GM19372 (cell line): ENCODE data around the gene SUGCT.

Experiments used
- ATAC-seq: cut with Tn5 transposase; IDR thresholded peaks from one replicate; pipeline ENCODE4 v1.9.1; 2021; ENCODE audit warnings: mild to moderate bottlenecking, low read depth, moderate library complexity; ENCODE audit not compliant: unreplicated experiment

The SUGCT gene

DNA sequence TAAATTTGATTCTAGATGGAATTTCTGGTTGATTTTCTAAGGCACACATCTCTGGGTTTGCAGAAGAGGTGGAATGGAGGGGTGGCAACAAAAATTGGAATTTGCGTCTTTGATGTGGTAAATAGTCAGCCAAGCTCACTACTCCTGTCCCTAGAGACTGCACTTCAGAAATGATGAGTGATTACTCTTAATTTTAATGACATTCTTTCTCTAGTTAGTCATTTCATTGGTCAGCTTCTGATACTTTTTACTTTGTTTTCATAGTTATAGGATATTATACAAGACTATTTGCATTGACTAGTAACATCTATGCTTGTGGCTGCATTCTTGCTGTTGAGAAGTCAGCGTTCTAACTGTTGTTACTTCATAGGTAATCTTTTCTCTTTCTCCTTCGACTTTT, 658.3 kb downstream of the SUGCT start:
- ATAC-seq, result no peak

DNA sequence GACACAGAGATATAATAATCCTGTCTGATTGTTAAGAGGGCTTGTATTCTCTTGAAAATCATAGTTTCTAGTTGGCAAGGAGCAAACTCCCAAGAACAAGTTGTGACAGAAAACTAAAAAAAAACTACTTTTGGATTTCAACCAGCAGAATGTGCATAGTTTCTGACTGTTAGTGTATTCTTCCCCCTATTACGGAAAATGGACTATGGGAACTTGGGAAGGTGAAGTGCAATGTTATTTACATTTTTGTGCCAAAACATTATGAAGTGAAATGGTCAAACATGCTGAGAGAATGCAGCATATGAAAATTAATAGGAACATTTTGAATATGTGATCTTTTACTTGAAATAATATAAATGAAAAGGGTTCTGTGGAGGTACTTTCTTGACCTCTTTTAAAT, 660.8 kb downstream of the SUGCT start:
- ATAC-seq, result no peak

DNA sequence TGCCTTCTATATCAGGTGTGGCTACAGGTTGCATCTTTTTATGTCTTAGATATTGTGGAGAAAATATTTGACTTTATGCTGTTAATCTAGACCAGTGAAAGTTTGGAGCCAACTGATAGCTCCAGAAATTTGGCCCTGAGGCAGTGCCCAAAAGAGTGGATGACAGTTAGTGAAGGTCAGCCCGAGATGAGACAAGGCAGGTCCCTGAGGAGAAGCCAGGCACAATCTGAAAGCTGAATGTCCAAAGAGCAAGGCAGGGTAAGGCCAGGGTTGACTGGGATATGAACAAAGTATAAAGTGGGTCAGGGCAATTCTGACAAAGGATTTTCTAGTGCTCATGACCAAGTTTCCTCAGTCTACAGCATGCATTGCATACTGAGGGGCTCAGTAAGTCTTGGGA, 661.9 kb downstream of the SUGCT start:
- no peak for ATAC-seq

DNA sequence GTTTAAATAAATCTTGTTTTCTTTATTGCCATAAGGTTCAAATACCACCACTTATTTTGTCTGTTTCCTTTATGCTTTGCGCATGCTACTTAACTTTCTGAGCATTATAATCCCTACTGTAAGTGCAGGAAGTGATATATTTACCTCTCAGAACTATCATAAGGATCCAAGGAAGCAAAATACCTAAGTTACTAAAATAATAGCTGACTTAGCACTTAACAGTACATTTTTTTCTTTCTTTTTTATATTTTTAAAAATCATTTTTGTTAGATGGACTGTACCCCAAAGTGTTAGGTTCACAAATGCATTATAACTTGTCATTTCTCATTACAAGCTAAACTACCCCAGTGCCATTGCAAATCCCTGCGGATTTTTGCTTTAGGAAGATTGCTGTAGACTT, 663.8 kb downstream of the SUGCT start:
- no peak for ATAC-seq

DNA sequence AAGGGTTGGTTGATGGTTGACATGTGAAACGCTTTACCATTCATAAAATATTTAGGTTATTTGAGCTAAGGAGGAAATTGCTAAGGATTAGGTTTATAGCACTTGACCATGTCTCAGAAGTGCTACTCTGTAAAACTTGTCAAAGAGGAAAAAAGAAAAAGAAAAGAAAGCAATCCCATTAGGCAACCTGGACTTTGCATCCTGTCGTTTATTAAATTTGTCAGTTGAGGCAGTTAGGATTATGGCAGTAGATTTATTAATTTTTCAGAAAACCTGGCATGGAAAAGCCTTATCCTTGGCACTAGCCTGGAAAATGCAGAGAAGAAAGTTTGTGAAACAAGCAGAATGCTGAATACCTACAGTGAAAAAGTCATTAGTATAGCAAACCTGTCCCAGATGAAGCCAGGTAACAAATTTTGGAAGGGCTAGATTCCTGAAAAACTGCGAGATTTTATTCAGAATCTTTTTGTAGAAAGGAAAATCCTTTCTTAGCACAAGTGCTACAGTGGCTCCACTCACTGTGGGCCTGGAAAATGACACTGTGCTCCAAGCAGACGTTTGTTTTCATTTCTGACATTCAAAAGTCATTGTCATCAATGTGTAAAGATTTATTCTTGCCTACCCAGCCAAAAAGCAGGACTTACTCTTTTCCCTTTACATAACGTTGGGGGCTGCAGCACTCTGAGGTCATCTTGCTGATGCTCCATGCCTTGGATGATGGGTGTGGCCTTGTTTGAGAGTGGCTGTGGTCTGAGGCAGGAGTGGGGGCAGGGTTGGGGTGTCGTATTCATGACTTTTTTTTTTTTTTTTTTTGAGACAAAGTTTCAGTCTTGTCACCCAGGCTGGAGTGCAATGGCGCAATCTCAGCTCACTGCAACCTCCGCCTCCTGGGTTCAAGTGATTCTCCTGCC, 664.9 kb downstream of the SUGCT start:
- no peak for ATAC-seq

DNA sequence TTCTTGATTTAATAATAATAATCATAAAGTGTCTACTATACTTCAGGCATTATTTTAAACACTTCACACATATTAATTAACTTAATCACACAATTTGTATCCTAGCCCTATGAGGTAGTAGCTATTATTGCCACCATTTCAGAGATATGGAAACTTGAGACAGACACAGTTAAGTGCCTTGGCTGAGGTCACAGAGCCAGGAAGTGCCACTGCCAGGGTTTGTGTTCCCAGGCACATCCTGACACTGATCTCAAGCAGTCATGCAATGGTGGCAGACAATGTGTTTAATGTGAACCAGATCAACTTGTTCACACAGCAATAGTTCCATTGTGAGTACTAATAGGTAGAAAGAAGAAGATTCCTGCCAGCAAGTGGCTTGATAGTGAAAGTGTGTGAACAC, 666.0 kb downstream of the SUGCT start:
- no peak for ATAC-seq

DNA sequence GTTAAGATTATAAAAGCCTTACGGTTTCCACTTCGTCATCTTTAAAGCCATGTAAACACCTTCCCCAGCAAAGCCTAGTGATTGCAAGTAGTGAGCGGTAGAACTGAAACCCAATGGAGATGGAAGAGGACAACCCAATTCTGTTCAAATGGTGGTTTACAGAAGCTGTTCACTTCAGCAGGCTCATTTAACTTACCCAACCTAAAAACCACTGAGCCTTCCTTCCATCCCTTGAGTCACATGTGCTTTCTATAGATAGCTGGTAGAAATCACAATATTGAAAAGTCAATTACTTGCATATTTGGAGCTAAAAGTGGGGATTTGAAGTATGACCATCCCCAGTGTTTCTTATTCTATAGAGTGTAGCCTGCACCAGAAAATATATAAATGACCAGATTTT, 667.7 kb downstream of the SUGCT start:
- ATAC-seq, result no peak

DNA sequence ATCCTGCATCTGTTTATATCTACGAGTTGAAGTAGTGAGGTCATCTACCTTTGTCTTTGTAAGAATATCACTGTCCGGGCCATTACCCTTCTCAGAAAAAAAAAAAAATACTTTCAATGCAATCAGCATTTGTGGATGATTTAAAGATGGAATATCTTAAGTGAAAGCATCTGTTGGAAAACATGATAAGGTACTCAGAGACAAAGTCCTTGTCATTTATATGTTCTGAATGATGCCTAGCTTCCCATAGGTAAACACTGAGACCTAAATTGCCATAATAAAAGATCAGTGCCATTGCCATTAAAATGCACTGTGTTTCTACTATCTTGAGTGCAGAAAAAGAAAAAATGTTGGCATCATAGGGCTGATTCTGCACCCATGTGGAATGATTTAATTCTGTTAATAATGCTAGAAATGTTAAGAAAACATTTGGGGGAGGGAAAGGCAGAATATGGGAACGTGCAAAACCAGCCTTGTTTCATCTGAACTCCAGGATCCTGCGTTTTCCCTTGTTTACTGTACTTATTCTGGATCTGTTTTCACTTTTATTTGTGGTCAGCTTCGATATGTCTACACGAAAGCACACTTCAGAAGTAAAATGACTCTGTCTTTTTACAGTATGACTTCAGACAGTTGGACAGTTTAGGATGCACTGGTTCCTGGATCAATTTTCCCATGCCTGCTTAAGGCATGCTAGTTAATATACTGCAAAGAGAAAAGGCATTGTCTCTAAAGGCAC, 669.8 kb downstream of the SUGCT start:
- no peak for ATAC-seq

DNA sequence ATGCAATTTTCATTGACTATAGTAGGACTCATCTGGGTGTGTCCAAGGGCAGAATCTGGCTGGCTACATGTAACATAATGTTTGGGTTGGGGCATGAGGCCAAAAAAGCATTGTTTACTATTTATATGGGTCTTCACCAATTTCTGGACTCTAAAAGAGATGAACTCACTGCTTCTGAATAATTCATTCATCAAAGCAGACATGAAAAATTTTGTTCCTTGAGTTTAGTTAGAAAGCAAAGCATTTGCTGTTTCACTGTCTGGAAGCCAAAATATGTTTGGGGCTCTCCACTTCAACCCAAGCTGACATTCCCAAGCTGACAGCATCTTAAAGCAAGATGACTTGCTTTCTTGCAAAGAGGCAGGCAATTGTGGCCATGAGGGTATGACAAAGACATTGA, 670.6 kb downstream of the SUGCT start:
- no peak for ATAC-seq

DNA sequence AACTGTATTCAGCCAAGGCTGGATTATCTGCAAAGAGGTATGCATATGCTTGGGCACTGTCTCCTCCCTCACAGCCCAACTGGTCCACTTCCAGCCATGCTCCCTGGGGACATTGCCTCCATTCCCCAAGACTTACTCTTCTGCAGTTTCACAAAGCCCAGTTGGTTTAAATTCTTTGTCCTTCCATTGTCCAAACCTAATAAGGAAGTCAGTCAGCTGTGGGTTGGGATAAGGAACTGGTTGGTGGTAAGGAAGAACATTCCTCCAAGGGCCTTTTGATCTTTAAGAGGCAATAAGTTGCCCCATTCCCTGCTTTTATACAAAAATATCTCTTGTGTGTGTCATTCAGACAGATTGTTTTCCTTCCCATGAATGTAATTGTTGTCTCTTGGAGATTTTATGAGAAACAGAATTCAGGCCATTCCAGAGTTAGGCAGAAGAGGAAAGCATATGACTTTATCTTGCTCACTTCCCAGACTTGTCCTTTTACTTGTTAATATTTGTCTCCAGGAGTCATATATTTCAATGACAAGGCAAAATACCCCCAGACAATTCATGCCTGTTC, 673.7 kb downstream of the SUGCT start:
- ATAC-seq, result no peak

DNA sequence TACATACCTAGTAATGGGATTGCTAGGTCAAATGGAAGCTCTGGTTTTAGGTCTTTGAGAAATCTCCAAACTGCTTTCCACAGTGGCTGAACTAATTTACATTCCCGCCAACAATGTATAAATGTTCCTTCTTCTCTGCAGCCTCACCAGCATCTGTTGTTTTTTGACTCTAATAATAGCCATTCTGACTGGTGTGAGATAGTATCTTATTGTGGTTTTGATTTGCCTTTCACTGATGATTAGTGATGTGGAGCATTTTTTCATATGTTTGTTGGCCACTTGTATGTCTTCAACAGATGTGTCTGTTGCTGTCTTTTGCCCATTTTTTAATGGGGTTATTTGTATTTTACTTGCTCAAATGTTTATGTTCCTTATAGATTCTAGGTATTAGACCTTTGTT, 675.5 kb downstream of the SUGCT start:
- no peak for ATAC-seq

DNA sequence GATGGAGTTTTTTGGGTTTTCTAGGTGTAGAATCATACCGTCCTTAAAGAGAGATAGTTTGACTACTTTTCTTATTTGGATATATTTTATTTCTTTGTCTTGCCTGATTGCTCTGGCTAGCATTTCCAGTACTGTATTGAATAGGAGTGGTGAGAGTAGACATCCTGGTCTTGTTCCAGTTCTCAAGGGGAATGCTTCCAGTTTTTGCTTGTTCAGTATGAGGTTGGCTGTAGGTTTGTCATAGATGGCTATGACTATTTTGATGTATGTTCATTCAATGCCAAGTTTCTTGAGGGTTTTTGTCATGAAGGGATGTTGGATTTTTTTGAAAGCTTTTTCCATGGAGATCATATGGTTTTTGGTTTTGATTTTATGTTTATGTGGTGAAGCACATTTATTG, 676.9 kb downstream of the SUGCT start:
- ATAC-seq, result no peak

DNA sequence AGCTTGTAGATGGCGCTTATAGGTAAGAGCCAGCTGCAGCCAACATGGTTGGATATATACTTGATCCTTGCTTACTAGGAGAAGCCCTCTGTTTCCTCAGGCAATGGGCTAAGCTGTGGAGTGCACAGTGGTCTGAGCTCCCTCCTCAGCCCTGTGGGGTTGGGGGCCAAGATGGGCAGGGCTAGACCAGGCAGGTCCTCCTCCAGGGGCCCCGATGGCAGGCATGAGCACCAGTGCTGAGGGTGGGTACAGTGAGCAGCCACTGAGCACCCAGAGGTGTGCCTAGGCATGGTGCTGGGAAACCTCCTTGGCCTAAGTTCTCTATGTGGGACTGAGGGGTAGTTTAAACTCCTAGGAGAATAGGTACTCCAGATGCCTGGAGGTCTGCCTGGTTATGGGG, 680.2 kb downstream of the SUGCT start:
- ATAC-seq, result no peak

DNA sequence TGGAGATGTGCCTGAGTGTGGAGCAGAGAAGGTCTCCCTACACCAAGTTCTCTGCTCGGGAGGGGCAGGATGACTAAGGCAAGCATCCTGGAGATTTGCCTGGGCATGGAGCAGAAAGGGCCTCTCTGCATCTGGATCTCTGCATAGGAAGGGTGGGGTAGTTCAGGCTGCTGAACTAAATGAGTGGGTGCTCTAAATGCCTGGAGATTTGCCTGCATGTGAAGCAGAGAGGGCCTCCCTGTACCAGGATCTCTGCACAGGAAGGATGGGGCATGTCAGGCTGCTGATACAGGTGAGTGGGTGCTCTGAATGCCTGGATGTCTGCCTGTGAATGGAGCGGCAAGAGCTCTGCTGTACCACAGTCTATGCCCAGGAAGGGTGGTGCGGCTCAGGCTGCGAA, 680.7 kb downstream of the SUGCT start:
- ATAC-seq, result no peak

DNA sequence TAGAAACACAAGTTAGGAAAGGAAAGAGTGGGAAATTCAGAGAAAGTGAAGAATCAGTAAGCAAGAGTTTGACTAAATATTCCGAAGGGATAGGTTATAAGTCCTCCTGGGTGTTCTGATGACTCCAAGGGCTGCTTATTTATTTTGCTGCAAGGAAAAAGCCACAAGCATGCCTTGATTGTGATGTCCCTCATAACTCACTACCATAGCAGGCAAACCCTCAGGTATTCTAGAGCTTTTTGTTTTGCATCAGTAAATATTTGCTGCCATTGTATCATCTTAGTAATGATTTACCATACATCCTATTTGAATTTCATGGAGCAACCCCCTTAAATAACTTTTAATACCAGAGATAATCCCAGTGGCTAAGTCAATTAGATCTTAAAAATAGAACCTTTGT, 688.1 kb downstream of the SUGCT start:
- no peak for ATAC-seq

DNA sequence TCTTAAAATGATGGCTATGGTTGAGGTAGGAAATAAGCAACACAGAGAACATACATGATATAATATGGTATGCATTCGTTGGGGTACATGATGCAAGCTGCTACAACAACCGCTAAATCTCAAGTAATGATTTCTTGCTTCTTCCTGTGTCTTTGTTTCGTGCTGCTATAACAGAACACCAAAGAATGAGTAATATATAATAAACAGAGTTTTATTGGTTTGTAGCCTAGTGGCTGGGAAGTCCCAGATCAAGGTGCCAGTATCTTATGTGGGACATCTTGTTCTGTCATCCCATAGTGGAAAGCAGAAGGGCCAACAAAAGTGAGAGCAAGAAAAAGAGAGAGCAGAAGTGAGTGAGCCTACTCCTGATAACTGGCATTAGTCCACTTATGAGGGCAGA, 689.7 kb downstream of the SUGCT start:
- ATAC-seq, result no peak

DNA sequence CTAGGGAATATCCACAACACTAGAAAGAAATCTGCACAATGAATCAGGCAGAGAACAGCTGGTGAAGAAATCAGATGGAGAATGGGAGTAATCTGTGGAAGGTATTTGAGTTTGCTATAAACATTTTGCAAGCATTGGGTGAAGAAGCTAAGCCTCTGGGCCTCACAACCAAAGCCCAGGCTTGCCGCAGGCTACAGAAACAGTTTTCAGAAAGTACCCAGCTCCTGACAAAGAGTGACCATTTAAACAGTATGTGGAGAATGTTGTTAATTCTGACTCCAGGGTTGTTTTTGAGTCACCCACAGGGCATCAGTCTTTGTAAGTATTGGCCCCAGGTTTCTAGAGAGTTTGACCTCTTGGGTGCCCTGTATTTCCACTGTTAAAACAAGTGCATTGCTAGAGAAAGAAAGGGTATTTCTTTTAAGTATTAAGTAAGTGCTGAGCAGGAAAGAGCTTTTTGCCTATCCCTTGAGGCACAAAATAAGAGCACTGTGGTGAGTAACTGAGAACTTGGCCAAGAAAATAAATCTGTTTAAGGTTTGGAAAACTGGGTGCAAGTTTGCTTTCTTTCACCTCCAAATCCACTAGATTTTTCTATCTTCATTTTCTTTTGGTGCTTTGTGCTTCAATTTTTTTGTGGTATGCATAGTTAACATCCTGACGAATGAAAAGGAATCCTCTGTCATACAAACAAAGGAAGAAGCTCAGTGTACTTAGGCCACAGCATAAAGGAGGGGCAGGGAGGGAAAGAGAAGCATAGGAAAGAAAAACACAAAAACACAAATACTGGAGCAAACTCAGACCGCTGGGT, 691.8 kb downstream of the SUGCT start:
- ATAC-seq, result no peak

DNA sequence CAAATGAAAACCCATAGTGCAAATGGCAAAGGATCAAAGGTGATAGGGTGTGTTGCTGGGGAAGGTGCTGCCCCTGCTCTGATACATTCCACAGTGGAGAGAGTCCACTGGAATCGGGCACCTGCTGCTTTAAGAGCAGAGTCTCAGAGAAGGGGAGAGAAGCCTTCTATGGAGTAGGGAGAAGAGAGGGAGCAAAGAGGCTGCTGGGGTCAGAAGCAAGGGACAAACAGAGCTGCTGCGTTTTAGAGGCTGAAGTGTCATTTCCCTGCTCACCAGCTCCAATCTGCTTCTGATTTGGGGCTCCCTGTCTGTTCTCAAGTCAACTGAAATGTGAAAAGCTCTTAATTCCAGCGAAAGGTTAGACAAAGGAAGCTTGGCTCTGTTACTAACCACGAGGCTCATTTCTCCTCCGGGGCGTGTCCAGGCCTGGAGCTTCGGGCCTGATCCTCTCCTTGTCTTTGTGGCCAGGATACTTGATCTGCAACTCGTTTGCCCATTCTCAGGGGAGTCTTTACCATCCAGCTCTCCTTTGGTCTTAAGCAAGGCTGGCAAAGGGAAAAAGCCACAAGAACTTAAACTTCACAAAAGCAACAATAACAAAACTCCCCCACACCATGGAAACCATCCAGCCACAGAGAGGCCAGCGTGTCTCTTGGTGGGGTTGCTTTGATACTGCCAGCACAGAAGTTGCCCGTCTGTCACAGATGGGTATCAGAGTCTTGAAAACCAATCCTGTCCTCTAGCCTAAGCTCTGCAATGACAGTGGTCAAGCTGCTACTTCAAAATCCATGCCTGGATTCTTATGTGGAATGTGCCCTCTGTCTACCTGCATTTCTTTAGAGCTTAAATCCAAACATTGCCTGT, 692.6 kb downstream of the SUGCT start:
- no peak for ATAC-seq

DNA sequence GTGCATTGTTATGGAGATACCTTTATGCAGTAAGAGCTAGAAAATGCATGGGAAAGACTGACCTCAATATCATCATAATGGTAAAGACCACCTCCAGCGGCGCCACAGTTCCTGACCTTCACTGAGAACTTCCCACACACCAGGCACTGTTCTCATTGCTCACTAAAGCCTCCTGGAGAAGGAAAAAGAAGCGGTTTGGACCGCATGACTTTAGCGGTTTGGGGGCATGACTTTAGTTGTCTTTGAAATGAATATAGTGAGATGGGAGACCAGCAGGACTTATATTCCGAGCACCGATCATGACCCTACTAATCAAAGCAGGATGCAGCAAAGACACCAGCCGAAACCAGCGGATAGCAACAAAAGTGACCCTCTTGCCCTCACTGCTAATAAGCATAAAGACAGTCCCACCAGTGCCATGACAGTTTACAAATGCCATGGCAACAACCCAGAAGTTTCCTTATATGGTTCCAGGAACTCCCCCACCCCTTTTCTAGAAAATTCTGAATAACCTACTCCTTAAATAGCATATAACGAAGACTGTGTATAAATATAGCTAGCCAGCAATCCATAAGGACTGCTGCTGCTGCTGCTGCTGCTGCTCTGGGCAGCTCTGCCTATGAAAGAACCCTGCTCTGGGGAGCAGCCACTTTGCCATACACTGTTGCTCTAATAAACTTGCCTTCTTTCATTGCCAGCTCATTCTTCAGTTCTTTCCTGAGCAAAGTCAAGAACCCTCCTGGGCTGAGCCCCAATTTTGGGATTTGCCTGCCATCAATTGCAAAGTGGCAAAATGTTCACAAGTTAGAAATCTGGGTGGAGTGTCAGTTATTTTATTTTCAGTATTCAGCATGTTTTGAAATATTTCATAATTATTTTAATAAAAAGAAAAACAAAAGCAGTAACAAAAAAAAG, 694.1 kb downstream of the SUGCT start:
- no peak for ATAC-seq
